Neural cell (in vitro differentiated cells): Measurements from ENCODE around the gene RPAP2.

Experiments
- CTCF ChIP-seq: fragments of 450-650 bp; IDR thresholded peaks from 2 replicates; pipeline ENCODE4 v1.5.1; 2014; ENCODE audit warnings: antibody characterized with exemption, mild to moderate bottlenecking, moderate library complexity; ENCODE audit not compliant: poor library complexity, severe bottlenecking
- EP300 ChIP-seq: fragments of 450-650 bp; conservative IDR thresholded peaks from 2 replicates; pipeline ENCODE4 v1.6.1; 2014; ENCODE audit warnings: antibody characterized with exemption, mild to moderate bottlenecking, moderate library complexity; ENCODE audit not compliant: poor library complexity, severe bottlenecking
- POLR2AphosphoS5 ChIP-seq: IDR thresholded peaks from 2 replicates; pipeline ENCODE4 v1.6.1; 2012
- RAD21 ChIP-seq: fragments of 450-650 bp; conservative IDR thresholded peaks from 2 replicates; pipeline ENCODE4 v1.6.1; 2014; ENCODE audit warnings: antibody characterized with exemption, mild to moderate bottlenecking, moderate library complexity
- REST ChIP-seq: IDR thresholded peaks from 2 replicates; pipeline ENCODE4 v1.6.1; 2012; ENCODE audit warnings: borderline replicate concordance
- SMC3 ChIP-seq: fragments of 450-650 bp; conservative IDR thresholded peaks from 2 replicates; pipeline ENCODE4 v1.6.1; 2014; ENCODE audit warnings: antibody characterized with exemption, mild to moderate bottlenecking, moderate library complexity; ENCODE audit not compliant: poor library complexity

GRCh38 chr1:92340154-92340553 lies 41.3 kb downstream of the RPAP2 start:
- TF ChIP-seq CTCF (no peak), POLR2AphosphoS5 (no peak), SMC3 (no peak), EP300 (no peak), RAD21 (no peak), REST (no peak)
